Spleen (tissue), 11 donors: ENCODE data around the gene PEX5L. TPM values are rescaled to one million over a fixed set of nuclear protein-coding genes. Genes with fewer than 3 reads are reported as not detected.

ENCODE experiments used
- DNase-seq: peaks from one replicate; pipeline ENCODE4 v3.0.0-alpha.2; 2020
- H3K27ac ChIP-seq, 8 donors: fragments of 200-600 bp; sonication (generic) in 7 of 8; 1 replicate in 4 of 8; 2 replicates in 4 of 8; pipeline versions ENCODE4 v1.5.0 to v1.8.0; 2016 to 2021; ENCODE audit warnings: inconsistent platforms in 4 of 8, mild to moderate bottlenecking in 4 of 8, moderate library complexity in 1 of 8
- H3K27me3 ChIP-seq, 7 donors: fragments of 200-600 bp; sonication (generic) in 6 of 7; replicated peaks in 1 of 7; 1 replicate in 4 of 7; 2 replicates in 3 of 7; pipeline versions ENCODE4 v1.5.0 to v1.8.0; 2016 to 2021; ENCODE audit warnings: inconsistent platforms in 3 of 7, mild to moderate bottlenecking in 1 of 7
- H3K36me3 ChIP-seq, 6 donors: fragments of 200-600 bp; sonication (generic) in 5 of 6; 1 replicate in 4 of 6; 2 replicates in 2 of 6; pipeline versions ENCODE4 v1.5.0 to v1.8.0; 2016 to 2021; ENCODE audit warnings: inconsistent platforms in 2 of 6
- H3K4me1 ChIP-seq, 6 donors: fragments of 200-600 bp; sonication (generic) in 5 of 6; 1 replicate in 3 of 6; 2 replicates in 3 of 6; pipeline versions ENCODE4 v1.5.0 to v1.8.0; 2016 to 2021; ENCODE audit warnings: inconsistent platforms in 3 of 6
- H3K4me3 ChIP-seq, 8 donors: fragments of 200-600 bp; sonication (generic) in 7 of 8; 1 replicate in 4 of 8; 2 replicates in 4 of 8; pipeline versions ENCODE4 v1.5.0 to v1.8.0; 2016 to 2021; ENCODE audit warnings: inconsistent platforms in 4 of 8, mild to moderate bottlenecking in 4 of 8, moderate library complexity in 2 of 8
- H3K9me3 ChIP-seq, 8 donors: fragments of 200-600 bp; sonication (generic) in 7 of 8; 1 replicate in 4 of 8; 2 replicates in 4 of 8; pipeline versions ENCODE4 v1.5.0 to v1.8.0; 2016 to 2021; ENCODE audit warnings: inconsistent platforms in 4 of 8
- POLR2A ChIP-seq, 3 donors: fragments of 450-650 bp; IDR thresholded peaks; one replicate each; pipeline ENCODE4 v1.5.1; 2017; ENCODE audit warnings: antibody characterized with exemption in 3 of 3, mild to moderate bottlenecking in 1 of 3
- POLR2AphosphoS5 ChIP-seq, 3 donors: sonication (generic); formaldehyde crosslinking; IDR thresholded peaks; one replicate each; pipeline ENCODE4 v1.5.1; 2017; ENCODE audit warnings: antibody characterized with exemption in 3 of 3
- WGBS, 5 donors: extraction: QIAGEN DNeasy Blood & Tissue Kit in 3 of 5; methylation state at CpG; one replicate each; pipeline versions ENCODE4 v1.1.5 to v1.1.7; 2013 to 2018; 5-methylcytosine and 5-hydroxymethylcytosine counted together
- intact Hi-C: fragments of 100-400 bp; cut with DNase I; formaldehyde crosslinking; loops from one replicate; pipeline ENCODE4 v1.15.0; 2023; ENCODE audit warnings: low total_unique reads
- polyA plus RNA-seq, 3 donors: library from polyadenylated mRNA; stranded (reverse); fragments of 200-250 nt; gene quantifications; one replicate each; pipeline ENCODE4 v1.2.1, GENCODE V29; 2013
- total RNA-seq, 7 donors: library from RNA; depleted of rRNA in 3 of 7; stranded (reverse); fragments of >200 nt in 3 of 7; fragmentation: NEBNext Ultra II Directional in 4 of 7; extraction: Animal tissue kit (Norgen Biotek cat#: 25700) in 4 of 7; gene quantifications; one replicate each; pipeline versions ENCODE4 v1.1.0 to v1.2.1, GENCODE V29; 2016 to 2021
- TF ChIP-seq, protein P1 (sequence below), 11 experiments: fragments of 200-600 bp in 7 of 11; fragments of 450-650 bp in 4 of 11; sonication (generic) in 4 of 11; IDR thresholded peaks in 8 of 11; conservative IDR thresholded peaks in 3 of 11; 1 replicate in 7 of 11; 2 replicates in 4 of 11; pipeline versions ENCODE4 v1.4.0 to v1.8.0; 2016 to 2021; ENCODE audit warnings: antibody characterized with exemption in 11 of 11, inconsistent platforms in 4 of 11, mild to moderate bottlenecking in 1 of 11
- donor health status: healthy with polysubstance abuse.
- donor health status: DM: no; HTN: no; CAD: no; lungs with moderate emphysema.
- donor health status: DM: no; HTN: no; CAD: no.
- donor health status: Bipolar disorder and iron deficiency.
- donor health status: healthy.
- donor health status: DM: no; HTN: no; CAD: no.
- donor health status: DM: yes; HTN: yes; CAD: no.

PEX5L gene
- total and polyA plus RNA-seq, 10 donors = under 0.01 to 0.55 (median 0.02) TPM; not detected in 7

DNA sequence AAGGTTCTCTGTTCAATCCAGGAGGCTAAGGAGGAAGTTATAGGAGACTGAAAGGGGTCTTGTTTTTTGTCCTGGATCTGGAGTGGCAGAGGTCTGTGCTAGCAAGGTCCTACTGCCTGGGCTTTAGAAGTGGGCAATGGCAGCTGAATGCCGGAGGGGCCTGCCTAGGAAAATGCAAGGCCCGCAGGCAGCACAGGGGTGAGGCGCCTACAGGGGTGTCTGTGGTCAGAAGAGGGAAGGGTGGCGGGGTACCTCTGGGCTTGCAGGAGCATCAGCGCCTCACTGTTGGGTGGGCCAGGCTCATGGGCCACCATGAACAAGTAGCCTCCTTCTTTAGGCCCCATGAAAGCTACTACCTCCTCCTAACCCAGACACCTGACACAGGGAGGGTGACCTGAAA is 175.4 kb downstream of the PEX5L start:
- Histone ChIP-seq H3K27me3 (no peaks in the 10 kb centered on the region), H3K4me3 (no peak overlapping the region), H3K9me3 (no peaks in the 10 kb centered on the region), H3K27ac (no peak overlapping the region), H3K4me1 (no peaks in the 10 kb centered on the region), H3K36me3 (no peaks in the 10 kb centered on the region)
- WGBS, 5 donors = 79 to 97% (median 93%) methylated on average over 4 to 5 of the region's 5 CpGs
- no peak for TF ChIP-seq POLR2A (IDR thresholded peaks at IDR 0.05)
- TF ChIP-seq, protein P1, sequence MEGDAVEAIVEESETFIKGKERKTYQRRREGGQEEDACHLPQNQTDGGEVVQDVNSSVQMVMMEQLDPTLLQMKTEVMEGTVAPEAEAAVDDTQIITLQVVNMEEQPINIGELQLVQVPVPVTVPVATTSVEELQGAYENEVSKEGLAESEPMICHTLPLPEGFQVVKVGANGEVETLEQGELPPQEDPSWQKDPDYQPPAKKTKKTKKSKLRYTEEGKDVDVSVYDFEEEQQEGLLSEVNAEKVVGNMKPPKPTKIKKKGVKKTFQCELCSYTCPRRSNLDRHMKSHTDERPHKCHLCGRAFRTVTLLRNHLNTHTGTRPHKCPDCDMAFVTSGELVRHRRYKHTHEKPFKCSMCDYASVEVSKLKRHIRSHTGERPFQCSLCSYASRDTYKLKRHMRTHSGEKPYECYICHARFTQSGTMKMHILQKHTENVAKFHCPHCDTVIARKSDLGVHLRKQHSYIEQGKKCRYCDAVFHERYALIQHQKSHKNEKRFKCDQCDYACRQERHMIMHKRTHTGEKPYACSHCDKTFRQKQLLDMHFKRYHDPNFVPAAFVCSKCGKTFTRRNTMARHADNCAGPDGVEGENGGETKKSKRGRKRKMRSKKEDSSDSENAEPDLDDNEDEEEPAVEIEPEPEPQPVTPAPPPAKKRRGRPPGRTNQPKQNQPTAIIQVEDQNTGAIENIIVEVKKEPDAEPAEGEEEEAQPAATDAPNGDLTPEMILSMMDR (IDR thresholded peaks at IDR 0.05 in 8 of 11, conservative IDR thresholded peaks at IDR 0.05 in 3 of 11) = no peak
- no peak for TF ChIP-seq POLR2AphosphoS5 (IDR thresholded peaks at IDR 0.05)
- intact Hi-C loops = no loop called here
- no peak for DNase-seq

DNA sequence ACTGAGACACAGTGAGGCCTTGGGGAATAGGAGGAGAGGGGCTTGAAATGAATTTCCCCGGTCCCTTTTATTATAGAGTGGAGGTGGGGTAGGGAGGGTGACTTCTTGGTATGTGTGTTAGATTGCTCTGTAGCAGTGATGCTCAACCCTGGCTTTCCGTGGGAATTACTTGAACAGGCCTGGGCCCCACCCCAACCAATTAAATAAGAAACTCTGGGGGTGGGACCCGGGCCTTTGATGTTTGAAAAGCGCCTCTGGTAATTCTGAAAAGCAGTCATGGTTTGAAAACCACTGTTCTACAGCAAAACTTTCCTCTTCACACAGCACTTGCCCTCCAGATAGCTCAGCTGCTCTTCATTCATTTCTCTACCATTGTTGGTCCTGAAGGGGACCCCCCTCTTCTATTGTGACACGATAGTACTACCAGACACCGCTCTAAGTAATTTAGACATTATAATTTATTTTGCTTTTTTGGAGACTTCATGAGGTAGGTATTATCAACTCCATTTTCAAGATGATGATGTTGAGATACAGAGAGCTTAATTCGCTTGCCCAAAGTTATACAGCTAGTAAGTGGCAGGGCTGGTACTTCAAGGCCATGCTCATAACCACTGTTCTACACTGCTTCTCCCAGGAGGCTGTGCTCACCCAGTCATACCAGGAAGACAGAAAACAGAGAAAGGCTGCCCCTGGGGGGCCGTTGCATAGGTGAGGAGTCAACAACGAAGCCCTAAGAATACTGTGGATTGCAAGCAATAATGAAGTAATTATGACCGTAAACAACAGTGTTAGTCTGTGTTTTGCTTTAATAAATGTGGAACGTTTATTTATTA is 176.2 kb downstream of the PEX5L start:
- DNase-seq = no peak
- H3K27me3 ChIP-seq = no peaks in the 10 kb centered on the region
- no peak overlapping the region for H3K4me3 ChIP-seq
- H3K4me1 ChIP-seq = no peaks in the 10 kb centered on the region
- no peak overlapping the region for H3K27ac ChIP-seq
- 78 to 83% (median 80%) methylated on average over 11 of the region's 11 CpGs for WGBS, 5 donors
- H3K36me3 ChIP-seq = no peaks in the 10 kb centered on the region
- intact Hi-C loops = no loop called here
- TF ChIP-seq, protein P1 (IDR thresholded peaks at IDR 0.05 in 8 of 11, conservative IDR thresholded peaks at IDR 0.05 in 3 of 11) = no peak
- TF ChIP-seq POLR2A (IDR thresholded peaks at IDR 0.05) (no peak), POLR2AphosphoS5 (IDR thresholded peaks at IDR 0.05) (no peak)
- no peaks in the 10 kb centered on the region for H3K9me3 ChIP-seq

DNA sequence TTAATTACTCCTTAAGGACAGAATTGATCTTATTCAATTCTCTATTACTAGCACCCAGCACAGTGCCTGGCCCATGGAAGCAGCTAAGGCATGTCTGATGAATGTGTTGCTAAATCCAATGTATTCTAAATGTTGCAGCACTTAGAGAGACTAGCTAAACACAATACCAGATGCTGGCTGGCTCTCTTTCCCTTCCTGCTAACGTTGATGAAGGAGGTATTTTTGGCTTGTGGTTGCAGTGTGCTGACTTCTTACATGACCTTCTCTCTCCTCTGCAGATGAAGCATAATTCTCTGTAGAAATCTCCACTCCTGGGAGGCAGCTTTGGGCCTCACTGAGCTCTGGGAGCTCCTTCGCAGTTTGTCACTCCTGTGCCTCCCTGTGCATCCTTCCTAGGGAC is 183.6 kb downstream of the PEX5L start:
- no peaks in the 10 kb centered on the region for H3K4me1 ChIP-seq
- no peaks in the 10 kb centered on the region for H3K36me3 ChIP-seq
- WGBS, 5 donors = 38 to 50% (median 45%) methylated on average over 2 of the region's 2 CpGs
- H3K9me3 ChIP-seq = no peaks in the 10 kb centered on the region
- no peak overlapping the region for H3K4me3 ChIP-seq
- H3K27me3 ChIP-seq = no peaks in the 10 kb centered on the region
- TF ChIP-seq, protein P1 (IDR thresholded peaks at IDR 0.05 in 8 of 11, conservative IDR thresholded peaks at IDR 0.05 in 3 of 11) = no peak
- no peak for TF ChIP-seq POLR2A (IDR thresholded peaks at IDR 0.05)
- no peak for TF ChIP-seq POLR2AphosphoS5 (IDR thresholded peaks at IDR 0.05)
- no peak for DNase-seq
- intact Hi-C loops = no loop called here
- H3K27ac ChIP-seq = no peak overlapping the region

DNA sequence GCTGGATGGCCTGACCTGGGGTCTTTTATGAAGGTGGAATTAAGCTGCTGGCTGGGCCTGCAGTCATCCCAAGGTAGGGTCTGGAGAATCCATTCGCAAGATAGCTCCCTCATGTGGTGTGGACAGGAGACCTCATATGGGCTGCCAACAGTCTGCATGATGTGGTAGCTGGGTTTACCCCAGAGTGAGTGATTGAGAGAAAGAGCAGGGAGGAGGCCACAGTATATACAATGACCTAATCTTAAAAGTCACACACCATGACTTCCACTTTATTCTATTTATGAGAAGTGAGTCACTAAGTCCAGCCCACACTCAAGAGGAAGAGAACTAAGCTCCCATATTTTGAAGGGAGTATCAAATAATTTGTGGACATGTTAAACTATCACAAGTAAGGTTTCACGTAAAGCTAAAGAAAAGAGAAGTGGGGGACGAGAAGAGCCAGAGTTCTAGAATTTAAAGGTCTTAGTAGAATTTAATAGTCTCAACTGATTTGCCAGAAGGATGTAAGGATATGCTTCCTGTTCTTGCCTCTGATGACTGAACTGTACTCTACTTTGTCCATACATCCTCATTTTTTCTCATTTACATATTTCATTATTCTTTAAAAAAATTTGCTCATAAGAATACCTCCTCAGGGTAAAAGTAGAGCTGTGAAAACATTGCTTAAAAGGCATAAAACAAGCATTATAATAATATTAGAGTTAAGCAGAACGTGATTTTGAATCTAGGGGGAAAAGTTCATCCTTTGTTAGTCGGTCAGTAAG is 184.4 kb downstream of the PEX5L start:
- Histone ChIP-seq H3K36me3 (no peaks in the 10 kb centered on the region), H3K27me3 (no peaks in the 10 kb centered on the region), H3K4me3 (no peak overlapping the region), H3K4me1 (no peaks in the 10 kb centered on the region), H3K9me3 (no peaks in the 10 kb centered on the region), H3K27ac (no peak overlapping the region)
- no peak for DNase-seq
- no peak for TF ChIP-seq POLR2A (IDR thresholded peaks at IDR 0.05)
- no peak for TF ChIP-seq POLR2AphosphoS5 (IDR thresholded peaks at IDR 0.05)
- TF ChIP-seq, protein P1 (IDR thresholded peaks at IDR 0.05 in 8 of 11, conservative IDR thresholded peaks at IDR 0.05 in 3 of 11) = no peak
- WGBS, 5 donors = 65 to 83% (median 74%) methylated on average over 5 of the region's 5 CpGs
- intact Hi-C loops = no loop called here
